HepG2 (cell line): ENCODE data around the gene PTGIR. TPM values are rescaled to one million over a fixed set of nuclear protein-coding genes. Genes with fewer than 3 reads are reported as not detected.

Experiments
- ATAC-seq: fragments of 200-7000 bp; cut with Tn5 transposase; 3 replicates; pipeline ENCODE4 v1.9.1; 2020; ENCODE audit warnings: mild to moderate bottlenecking, moderate library complexity
- BruUV-seq: library from RNA; stranded (reverse); fragments of 400-500 nt; replicated peaks from 2 replicates; lab custom pipeline; 2021; lab: Mats Ljungman, UMichigan
- CTCF ChIA-PET: fragments of 300-600 bp; formaldehyde crosslinking; extraction: SDS; loops from one replicate; lab custom pipeline; 2021; ENCODE audit warnings: low total read pairs, inconsistent platforms, low intra/inter-chr PET ratio; lab: Yijun Ruan, JAX
- POLR2A ChIA-PET: fragments of 350-600 bp; sonication (Branson Sonifier 250); formaldehyde crosslinking; loops from one replicate; lab custom pipeline; 2020; ENCODE audit warnings: antibody characterized with exemption, inconsistent platforms; lab: Yijun Ruan, JAX
- DNase-seq: peaks from one replicate; pipeline ENCODE4 v3.0.0-alpha.2; 2015; ENCODE audit warnings: low spot score
- FAIRE-seq: peaks from 3 replicates; lab custom pipeline; 2011; peaks lifted over from hg19 to GRCh38; lab: Jason Lieb, UNC
- H2AFZ ChIP-seq: one replicate; pipeline ENCODE4 v1.6.1; 2011; ENCODE audit warnings: low read length, inconsistent platforms
- H3K27ac ChIP-seq: fragments of 300-600 bp; 3 replicates; pipeline ENCODE4 v1.8.0; 2011; ENCODE audit warnings: mixed run types, mild to moderate bottlenecking, mixed read lengths, low read length, inconsistent platforms; ENCODE audit not compliant: insufficient read depth; ENCODE audit errors: extremely low read length
- H3K27me3 ChIP-seq, 2 experiments: fragments of 200-600 bp in 1 of 2; 2 replicates in 1 of 2; 3 replicates in 1 of 2; pipeline versions ENCODE4 v1.6.0 to v1.8.0; 2011; ENCODE audit warnings: low read length in 2 of 2, mild to moderate bottlenecking in 2 of 2, moderate library complexity in 2 of 2, inconsistent platforms in 1 of 2; ENCODE audit not compliant: insufficient read depth in 2 of 2, control insufficient read depth in 1 of 2
- H3K36me3 ChIP-seq, 2 experiments: fragments of 200-600 bp in 1 of 2; replicated peaks in 1 of 2; 2 replicates in 1 of 2; 3 replicates in 1 of 2; pipeline versions ENCODE4 v1.5.1 to v1.8.0; 2011; ENCODE audit warnings: low read length in 2 of 2, inconsistent platforms in 1 of 2; ENCODE audit not compliant: insufficient read depth in 2 of 2, control insufficient read depth in 1 of 2
- H3K4me1 ChIP-seq: 2 replicates; pipeline ENCODE4 v1.5.1; 2012; ENCODE audit warnings: low read length, inconsistent platforms; ENCODE audit not compliant: insufficient read depth
- H3K4me2 ChIP-seq: 2 replicates; pipeline ENCODE4 v1.6.0; 2011; ENCODE audit warnings: low read depth, low read length, inconsistent platforms
- H3K4me3 ChIP-seq, 3 experiments: fragments of 200-600 bp in 1 of 3; sonication (generic), shearing (Covaris generic) in 1 of 3; replicated peaks in 1 of 3; 2 replicates each; pipeline ENCODE4 v1.5.1; 2011 to 2016; ENCODE audit warnings: low read length in 3 of 3, inconsistent platforms in 2 of 3, low read depth in 2 of 3, mild to moderate bottlenecking in 2 of 3, control low read depth in 1 of 3, mixed read lengths in 1 of 3; ENCODE audit not compliant: insufficient read depth in 1 of 3
- H3K79me2 ChIP-seq: one replicate; pipeline ENCODE4 v1.6.1; 2011; ENCODE audit warnings: low read length, inconsistent platforms; ENCODE audit not compliant: insufficient read depth
- H3K9ac ChIP-seq: 2 replicates; pipeline ENCODE4 v1.6.0; 2011; ENCODE audit warnings: mild to moderate bottlenecking, low read depth, low read length, inconsistent platforms; ENCODE audit not compliant: insufficient read depth
- H3K9me3 ChIP-seq: 2 replicates; pipeline ENCODE4 v1.5.1; 2012; ENCODE audit warnings: mild to moderate bottlenecking, low read length
- H4K20me1 ChIP-seq: 2 replicates; pipeline ENCODE4 v1.6.0; 2011; ENCODE audit warnings: inconsistent platforms, mild to moderate bottlenecking, low read length, moderate library complexity; ENCODE audit not compliant: insufficient read depth
- CAMTA2 ChIP-seq: sonication (generic); formaldehyde crosslinking; IDR thresholded peaks from 2 replicates; pipeline ENCODE4 v1.4.0; 2020; ENCODE audit warnings: mild to moderate bottlenecking, missing genetic modification reagents, borderline replicate concordance
- MED13 ChIP-seq: sonication (generic); formaldehyde crosslinking; IDR thresholded peaks from 2 replicates; pipeline ENCODE4 v1.5.0; 2020; ENCODE audit warnings: missing genetic modification reagents
- PCBP2 ChIP-seq: fragments of 200-400 bp; formaldehyde crosslinking; optimal IDR thresholded peaks from 2 replicates; pipeline ENCODE3; 2018; ENCODE audit warnings: low read length, low read depth; ENCODE audit not compliant: poor library complexity, severe bottlenecking
- RBAK ChIP-seq: sonication (generic); formaldehyde crosslinking; IDR thresholded peaks from 2 replicates; pipeline ENCODE4 v1.5.1; 2020; ENCODE audit warnings: mild to moderate bottlenecking, missing genetic modification reagents
- SAP130 ChIP-seq: IDR thresholded peaks from 2 replicates; pipeline ENCODE4 v1.6.1; 2016; ENCODE audit warnings: low read depth
- XRCC5 ChIP-seq: fragments of 200-400 bp; formaldehyde crosslinking; optimal IDR thresholded peaks from 2 replicates; pipeline ENCODE3; 2017; ENCODE audit warnings: mild to moderate bottlenecking, low read length
- ZFY ChIP-seq: sonication (generic); formaldehyde crosslinking; IDR thresholded peaks from 2 replicates; pipeline ENCODE4 v1.4.0; 2020; ENCODE audit warnings: missing genetic modification reagents
- ZKSCAN8 ChIP-seq: IDR thresholded peaks from 2 replicates; pipeline ENCODE4 v1.6.1; 2016; ENCODE audit warnings: borderline replicate concordance, missing genetic modification reagents, missing compliant biosample characterization
- ZNF225 ChIP-seq: sonication (generic); formaldehyde crosslinking; IDR thresholded peaks from 2 replicates; pipeline ENCODE4 v1.4.0; 2020; ENCODE audit warnings: mild to moderate bottlenecking, missing genetic modification reagents
- ZNF501 ChIP-seq: sonication (generic); formaldehyde crosslinking; IDR thresholded peaks from 2 replicates; pipeline ENCODE4 v1.5.1; 2020; ENCODE audit warnings: mild to moderate bottlenecking, moderate library complexity, missing genetic modification reagents
- ZNF749 ChIP-seq: sonication (generic); formaldehyde crosslinking; IDR thresholded peaks from 2 replicates; pipeline ENCODE4 v1.8.0; 2022; ENCODE audit warnings: mild to moderate bottlenecking, missing genetic modification reagents, moderate library complexity, borderline replicate concordance
- ZNF777 ChIP-seq: sonication (generic); formaldehyde crosslinking; IDR thresholded peaks from 2 replicates; pipeline ENCODE4 v1.4.0; 2020; ENCODE audit warnings: missing genetic modification reagents
- WGBS: methylation state at CpG from one replicate; pipeline ENCODE4 v1.1.6; 2017; ENCODE audit warnings: low lambda C conversion rate; 5-methylcytosine and 5-hydroxymethylcytosine counted together
- in situ Hi-C: cut with HindIII; loops from 2 replicates; pipeline ENCODE4 v1.10.0; 2017; ENCODE audit warnings: low pct_unique_long_range_greater_than_20kb; ENCODE audit not compliant: extremely low pct_ligation_motif_present
- intact Hi-C: fragments of 100-400 bp; cut with micrococcal nuclease; formaldehyde crosslinking; loops from one replicate; pipeline ENCODE4 v1.10.0; 2022; ENCODE audit not compliant: unreplicated experiment
- polyA plus RNA-seq, 8 experiments: library from polyadenylated mRNA; depleted of rRNA in 3 of 8; stranded (reverse) in 7 of 8; unstranded in 1 of 8; fragments of >200 nt; fragmentation: Illumina TruSeq in 4 of 8; extraction: Trizol in 4 of 8; gene quantifications; 2 replicates each; pipeline versions ENCODE4 v1.2.1 to v1.2.3, GENCODE V29; 2011 to 2016; ENCODE audit warnings: low read depth in 4 of 8, missing spikeins in 1 of 8, mixed read lengths in 1 of 8; ENCODE audit not compliant: insufficient read depth in 1 of 8
- total RNA-seq, 5 experiments: library from RNA; depleted of rRNA; stranded (reverse); fragments of >200 nt; fragmentation: Illumina TruSeq; extraction: Trizol; gene quantifications; 2 replicates each; pipeline ENCODE4 v1.2.3, GENCODE V29; 2016; ENCODE audit warnings: low read depth in 1 of 5
- TF ChIP-seq, protein P1 (sequence below): sonication (generic); formaldehyde crosslinking; IDR thresholded peaks from 2 replicates; pipeline ENCODE4 v1.5.0; 2020; ENCODE audit warnings: mild to moderate bottlenecking, missing genetic modification reagents, moderate library complexity
- TF ChIP-seq, protein P2 (sequence below): sonication (generic); formaldehyde crosslinking; conservative IDR thresholded peaks from 2 replicates; pipeline ENCODE4 v1.4.0; 2020; ENCODE audit warnings: missing genetic modification reagents
- TF ChIP-seq, protein P3 (sequence below): sonication (generic); formaldehyde crosslinking; IDR thresholded peaks from 2 replicates; pipeline ENCODE4 v1.4.0; 2020; ENCODE audit warnings: missing genetic modification reagents
- TF ChIP-seq, protein P4 (sequence below): sonication (generic); formaldehyde crosslinking; IDR thresholded peaks from 2 replicates; pipeline ENCODE4 v1.5.1; 2020; ENCODE audit warnings: mild to moderate bottlenecking, missing genetic modification reagents, moderate library complexity

Gene PTGIR
- total and polyA plus RNA-seq, 2 of the 13 experiments (the other 11 are each of a cell fraction or from before 2014, with no cell fraction given) = not detected

GRCh38 chr19:46616631-46617322 is 8.1 kb downstream of the PTGIR start:
- Histone ChIP-seq H2AFZ (no peak overlapping the region), H3K27me3 (peaks cover 0 to 36% of the 10 kb centered on the region in 2 experiments; a peak in 3 of 5 replicates), H3K36me3 (no peaks in the 10 kb centered on the region), H3K4me2 (0 out of 2 replicates have a peak overlapping the region, but pooled peaks have one; percentile 28), H3K27ac (no peak overlapping the region), H3K9me3 (no peaks in the 10 kb centered on the region), H4K20me1 (no peaks in the 10 kb centered on the region), H3K4me1 (peaks cover 29% of the 10 kb centered on the region), H3K79me2 (no peaks in the 10 kb centered on the region), H3K4me3 (no peak overlapping the region), H3K9ac (no peak overlapping the region)
- peak; percentile 88 for ATAC-seq
- ChIA-PET POLR2A (interaction anchor here (1.4 to 1.5 kb wide), 2 partner anchors 14 to 44 kb away, joined by 8 to 12 read pairs; partner anchors contain the start of gene DACT3), CTCF (interaction anchor here (1.9 to 2.8 kb wide), 2 partner anchors 9 to 45 kb away, joined by 5 to 29 read pairs; partner anchors contain the start of genes DACT3 and PTGIR)
- in situ Hi-C loops (loop anchor here (10.0 kb wide), 1 partner anchor 48 kb away; the partner anchor contains the start of gene DACT3), intact Hi-C loops (no loop called here)
- BruUV-seq = no TSS peak
- DNase-seq = peak; percentile 50
- 24% methylated on average over 14 of the region's 17 CpGs for WGBS
- no peak for FAIRE-seq
- no peak for TF ChIP-seq RBAK (CRISPR knock-in tag)
- TF ChIP-seq, protein P1, sequence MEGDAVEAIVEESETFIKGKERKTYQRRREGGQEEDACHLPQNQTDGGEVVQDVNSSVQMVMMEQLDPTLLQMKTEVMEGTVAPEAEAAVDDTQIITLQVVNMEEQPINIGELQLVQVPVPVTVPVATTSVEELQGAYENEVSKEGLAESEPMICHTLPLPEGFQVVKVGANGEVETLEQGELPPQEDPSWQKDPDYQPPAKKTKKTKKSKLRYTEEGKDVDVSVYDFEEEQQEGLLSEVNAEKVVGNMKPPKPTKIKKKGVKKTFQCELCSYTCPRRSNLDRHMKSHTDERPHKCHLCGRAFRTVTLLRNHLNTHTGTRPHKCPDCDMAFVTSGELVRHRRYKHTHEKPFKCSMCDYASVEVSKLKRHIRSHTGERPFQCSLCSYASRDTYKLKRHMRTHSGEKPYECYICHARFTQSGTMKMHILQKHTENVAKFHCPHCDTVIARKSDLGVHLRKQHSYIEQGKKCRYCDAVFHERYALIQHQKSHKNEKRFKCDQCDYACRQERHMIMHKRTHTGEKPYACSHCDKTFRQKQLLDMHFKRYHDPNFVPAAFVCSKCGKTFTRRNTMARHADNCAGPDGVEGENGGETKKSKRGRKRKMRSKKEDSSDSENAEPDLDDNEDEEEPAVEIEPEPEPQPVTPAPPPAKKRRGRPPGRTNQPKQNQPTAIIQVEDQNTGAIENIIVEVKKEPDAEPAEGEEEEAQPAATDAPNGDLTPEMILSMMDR (CRISPR knock-in tag) = peak; percentile 83
- peak; percentile 34; the same call in 1 of the 2 replicates for TF ChIP-seq ZNF501 (CRISPR knock-in tag)
- no peak for TF ChIP-seq ZNF225 (CRISPR knock-in tag)
- TF ChIP-seq SAP130 (CRISPR knock-in tag) = peak; percentile 29; the same call in 1 of the 2 replicates
- TF ChIP-seq ZNF777 (CRISPR knock-in tag) = no peak
- TF ChIP-seq CAMTA2 (CRISPR knock-in tag) = no peak
- TF ChIP-seq, protein P2, sequence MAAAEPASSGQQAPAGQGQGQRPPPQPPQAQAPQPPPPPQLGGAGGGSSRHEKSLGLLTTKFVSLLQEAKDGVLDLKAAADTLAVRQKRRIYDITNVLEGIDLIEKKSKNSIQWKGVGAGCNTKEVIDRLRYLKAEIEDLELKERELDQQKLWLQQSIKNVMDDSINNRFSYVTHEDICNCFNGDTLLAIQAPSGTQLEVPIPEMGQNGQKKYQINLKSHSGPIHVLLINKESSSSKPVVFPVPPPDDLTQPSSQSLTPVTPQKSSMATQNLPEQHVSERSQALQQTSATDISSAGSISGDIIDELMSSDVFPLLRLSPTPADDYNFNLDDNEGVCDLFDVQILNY (CRISPR knock-in tag) = no peak
- peak; percentile 79 for TF ChIP-seq XRCC5
- no peak for TF ChIP-seq PCBP2
- no peak for TF ChIP-seq ZKSCAN8 (CRISPR knock-in tag)
- TF ChIP-seq, protein P3, sequence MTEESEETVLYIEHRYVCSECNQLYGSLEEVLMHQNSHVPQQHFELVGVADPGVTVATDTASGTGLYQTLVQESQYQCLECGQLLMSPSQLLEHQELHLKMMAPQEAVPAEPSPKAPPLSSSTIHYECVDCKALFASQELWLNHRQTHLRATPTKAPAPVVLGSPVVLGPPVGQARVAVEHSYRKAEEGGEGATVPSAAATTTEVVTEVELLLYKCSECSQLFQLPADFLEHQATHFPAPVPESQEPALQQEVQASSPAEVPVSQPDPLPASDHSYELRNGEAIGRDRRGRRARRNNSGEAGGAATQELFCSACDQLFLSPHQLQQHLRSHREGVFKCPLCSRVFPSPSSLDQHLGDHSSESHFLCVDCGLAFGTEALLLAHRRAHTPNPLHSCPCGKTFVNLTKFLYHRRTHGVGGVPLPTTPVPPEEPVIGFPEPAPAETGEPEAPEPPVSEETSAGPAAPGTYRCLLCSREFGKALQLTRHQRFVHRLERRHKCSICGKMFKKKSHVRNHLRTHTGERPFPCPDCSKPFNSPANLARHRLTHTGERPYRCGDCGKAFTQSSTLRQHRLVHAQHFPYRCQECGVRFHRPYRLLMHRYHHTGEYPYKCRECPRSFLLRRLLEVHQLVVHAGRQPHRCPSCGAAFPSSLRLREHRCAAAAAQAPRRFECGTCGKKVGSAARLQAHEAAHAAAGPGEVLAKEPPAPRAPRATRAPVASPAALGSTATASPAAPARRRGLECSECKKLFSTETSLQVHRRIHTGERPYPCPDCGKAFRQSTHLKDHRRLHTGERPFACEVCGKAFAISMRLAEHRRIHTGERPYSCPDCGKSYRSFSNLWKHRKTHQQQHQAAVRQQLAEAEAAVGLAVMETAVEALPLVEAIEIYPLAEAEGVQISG (CRISPR knock-in tag) = peak; percentile 37; the same call in 1 of the 2 replicates
- TF ChIP-seq MED13 (CRISPR knock-in tag) = no peak
- TF ChIP-seq ZNF749 = no peak
- TF ChIP-seq, protein P4, sequence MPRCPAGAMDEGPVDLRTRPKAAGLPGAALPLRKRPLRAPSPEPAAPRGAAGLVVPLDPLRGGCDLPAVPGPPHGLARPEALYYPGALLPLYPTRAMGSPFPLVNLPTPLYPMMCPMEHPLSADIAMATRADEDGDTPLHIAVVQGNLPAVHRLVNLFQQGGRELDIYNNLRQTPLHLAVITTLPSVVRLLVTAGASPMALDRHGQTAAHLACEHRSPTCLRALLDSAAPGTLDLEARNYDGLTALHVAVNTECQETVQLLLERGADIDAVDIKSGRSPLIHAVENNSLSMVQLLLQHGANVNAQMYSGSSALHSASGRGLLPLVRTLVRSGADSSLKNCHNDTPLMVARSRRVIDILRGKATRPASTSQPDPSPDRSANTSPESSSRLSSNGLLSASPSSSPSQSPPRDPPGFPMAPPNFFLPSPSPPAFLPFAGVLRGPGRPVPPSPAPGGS (CRISPR knock-in tag) = no peak
- peak; percentile 16; the same call in 1 of the 2 replicates for TF ChIP-seq ZFY
